Chondrocyte (in vitro differentiated cells): ENCODE results near the gene ZMYND12. TPM values are rescaled to one million over a fixed set of nuclear protein-coding genes. Genes with fewer than 3 reads are reported as not detected.

Experiments
- DNase-seq: peaks from one replicate; pipeline ENCODE4 v3.0.0; 2021; ENCODE audit warnings: mixed read lengths, low spot score
- H3K27ac Mint-ChIP-seq: one replicate; pipeline ENCODE4 v1.8.0; 2021; ENCODE audit warnings: mild to moderate bottlenecking, moderate library complexity, mixed read lengths; ENCODE audit not compliant: unreplicated experiment
- H3K27me3 Mint-ChIP-seq: 2 replicates; pipeline ENCODE4 v1.8.0; 2021; ENCODE audit warnings: low read depth, mixed read lengths
- H3K36me3 Mint-ChIP-seq: 2 replicates; pipeline ENCODE4 v1.8.0; 2021; ENCODE audit warnings: low read depth, mixed read lengths
- H3K4me1 Mint-ChIP-seq: 2 replicates; pipeline ENCODE4 v1.8.0; 2021; ENCODE audit warnings: low read depth, mild to moderate bottlenecking, mixed read lengths
- H3K4me3 Mint-ChIP-seq: one replicate; pipeline ENCODE4 v1.8.0; 2021; ENCODE audit warnings: mild to moderate bottlenecking, moderate library complexity, mixed read lengths; ENCODE audit not compliant: unreplicated experiment
- H3K9me3 Mint-ChIP-seq: 2 replicates; pipeline ENCODE4 v1.8.0; 2021; ENCODE audit warnings: low read depth, mixed read lengths
- total RNA-seq: library from RNA; stranded (reverse); gene quantifications from 3 replicates; pipeline ENCODE4 v1.2.1, GENCODE V29; 2021
- TF ChIP-seq, protein P1 (sequence below): fragments of 200-600 bp; sonication (generic); IDR thresholded peaks from 2 replicates; pipeline ENCODE4 v1.5.0; 2021; ENCODE audit warnings: antibody characterized with exemption, mild to moderate bottlenecking, moderate library complexity

Gene ZMYND12
- total RNA-seq, 1 donor from 2014 or later = 0.30 TPM

DNA sequence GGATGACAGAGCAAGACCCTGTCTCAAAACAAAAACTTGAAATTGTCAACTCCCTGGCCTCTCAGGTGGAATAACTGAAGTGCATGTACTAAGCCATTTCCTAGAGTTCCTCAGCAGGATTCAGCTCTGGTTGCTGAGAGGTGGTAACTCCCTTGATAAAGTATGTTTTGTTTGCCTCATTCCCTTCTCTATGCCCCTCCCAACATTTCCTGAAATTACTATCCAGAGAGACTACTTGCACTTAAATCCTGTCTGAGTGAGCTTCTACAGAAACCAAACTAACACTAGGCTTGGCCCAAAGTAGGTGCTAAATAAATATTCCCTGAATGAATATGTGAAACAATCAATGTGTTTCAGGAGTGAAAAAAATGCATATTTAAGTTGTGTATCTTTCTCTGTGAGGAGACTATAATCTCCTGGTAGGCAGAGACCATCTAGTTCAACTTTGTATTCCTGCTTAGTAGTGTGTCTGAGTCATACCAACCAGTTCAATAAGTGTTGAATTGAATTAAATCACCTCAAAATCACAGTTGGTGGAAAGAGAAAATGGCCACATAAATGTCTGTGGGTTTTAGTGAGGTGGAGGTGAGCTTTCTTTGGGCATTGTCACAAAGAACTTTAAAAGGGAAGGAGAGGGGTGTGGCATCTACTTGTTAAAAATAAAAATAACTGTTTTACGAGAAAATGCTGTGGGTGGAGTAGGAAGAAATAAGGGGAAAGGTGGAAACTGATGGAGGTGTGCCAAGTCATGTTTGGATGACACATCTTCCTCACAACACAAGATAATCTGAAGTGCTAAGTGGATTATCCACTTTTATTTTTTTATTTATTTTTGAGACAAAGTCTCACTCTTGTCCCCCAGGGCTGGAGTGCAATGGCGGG is 62.6 kb downstream of the ZMYND12 start:
- no peak overlapping the region for H3K4me3 Mint-ChIP-seq
- H3K9me3 Mint-ChIP-seq = no peaks in the 10 kb centered on the region
- no peak overlapping the region for H3K27ac Mint-ChIP-seq
- peaks cover 17% of the 10 kb centered on the region for H3K27me3 Mint-ChIP-seq
- TF ChIP-seq, protein P1, sequence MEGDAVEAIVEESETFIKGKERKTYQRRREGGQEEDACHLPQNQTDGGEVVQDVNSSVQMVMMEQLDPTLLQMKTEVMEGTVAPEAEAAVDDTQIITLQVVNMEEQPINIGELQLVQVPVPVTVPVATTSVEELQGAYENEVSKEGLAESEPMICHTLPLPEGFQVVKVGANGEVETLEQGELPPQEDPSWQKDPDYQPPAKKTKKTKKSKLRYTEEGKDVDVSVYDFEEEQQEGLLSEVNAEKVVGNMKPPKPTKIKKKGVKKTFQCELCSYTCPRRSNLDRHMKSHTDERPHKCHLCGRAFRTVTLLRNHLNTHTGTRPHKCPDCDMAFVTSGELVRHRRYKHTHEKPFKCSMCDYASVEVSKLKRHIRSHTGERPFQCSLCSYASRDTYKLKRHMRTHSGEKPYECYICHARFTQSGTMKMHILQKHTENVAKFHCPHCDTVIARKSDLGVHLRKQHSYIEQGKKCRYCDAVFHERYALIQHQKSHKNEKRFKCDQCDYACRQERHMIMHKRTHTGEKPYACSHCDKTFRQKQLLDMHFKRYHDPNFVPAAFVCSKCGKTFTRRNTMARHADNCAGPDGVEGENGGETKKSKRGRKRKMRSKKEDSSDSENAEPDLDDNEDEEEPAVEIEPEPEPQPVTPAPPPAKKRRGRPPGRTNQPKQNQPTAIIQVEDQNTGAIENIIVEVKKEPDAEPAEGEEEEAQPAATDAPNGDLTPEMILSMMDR = no peak
- H3K36me3 Mint-ChIP-seq = no peaks in the 10 kb centered on the region
- no peak for DNase-seq
- H3K4me1 Mint-ChIP-seq = no peaks in the 10 kb centered on the region

- H3K4me1 Mint-ChIP-seq = no peaks in the 10 kb centered on the region
Observed at GRCh38 chr1:42392255-42392654, 63.6 kb downstream of the ZMYND12 start.

DNA sequence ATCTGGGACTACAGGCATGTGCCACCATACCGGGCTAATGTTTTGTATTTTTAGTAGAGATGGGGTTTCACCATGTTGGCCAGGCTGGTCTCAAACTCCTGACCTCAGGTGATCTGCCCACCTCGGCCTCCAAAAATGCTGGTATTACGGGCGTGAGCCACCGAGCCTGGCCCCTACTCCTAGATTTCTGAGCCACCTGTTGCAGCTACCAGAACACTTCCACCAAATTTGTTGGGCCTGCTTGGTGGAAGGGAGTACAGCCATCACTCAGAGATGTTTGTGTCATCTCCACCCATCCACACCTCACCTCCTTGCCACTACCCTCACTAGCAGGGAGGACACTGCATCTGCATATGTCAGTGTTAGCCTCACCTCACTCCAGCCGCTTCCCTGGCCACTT is 69.8 kb downstream of the ZMYND12 start:
- H3K4me3 Mint-ChIP-seq = no peak overlapping the region
- peaks cover 28% of the 10 kb centered on the region for H3K27me3 Mint-ChIP-seq
- no peak overlapping the region for H3K27ac Mint-ChIP-seq
- no peak for DNase-seq
- H3K9me3 Mint-ChIP-seq = no peaks in the 10 kb centered on the region
- H3K4me1 Mint-ChIP-seq = no peaks in the 10 kb centered on the region
- peaks cover 2% of the 10 kb centered on the region for H3K36me3 Mint-ChIP-seq
- TF ChIP-seq, protein P1 = no peak

More at GRCh38 chr1:42392255-42392654, 63.6 kb downstream of the ZMYND12 start:
- Mint-ChIP-seq H3K27ac (no peak overlapping the region), H3K9me3 (no peaks in the 10 kb centered on the region), H3K36me3 (peaks cover 2% of the 10 kb centered on the region), H3K4me3 (no peak overlapping the region), H3K27me3 (peaks cover 22% of the 10 kb centered on the region)
- TF ChIP-seq, protein P1 = no peak
- no peak for DNase-seq

- H3K4me3 Mint-ChIP-seq = no peak overlapping the region
- H3K4me1 Mint-ChIP-seq = no peaks in the 10 kb centered on the region
- no peaks in the 10 kb centered on the region for H3K9me3 Mint-ChIP-seq
- peaks cover 2% of the 10 kb centered on the region for H3K36me3 Mint-ChIP-seq
- TF ChIP-seq, protein P1 = no peak
- peaks cover 28% of the 10 kb centered on the region for H3K27me3 Mint-ChIP-seq
- no peak for DNase-seq
- no peak overlapping the region for H3K27ac Mint-ChIP-seq
Observed at GRCh38 chr1:42385283-42385682, 70.5 kb downstream of the ZMYND12 start.

- TF ChIP-seq, protein P1 = no peak
- H3K27ac Mint-ChIP-seq = no peak overlapping the region
- DNase-seq = no peak
- no peaks in the 10 kb centered on the region for H3K9me3 Mint-ChIP-seq
- H3K4me1 Mint-ChIP-seq = peaks cover 6% of the 10 kb centered on the region
- H3K4me3 Mint-ChIP-seq = peak overlapping the region; percentile 56
- no peaks in the 10 kb centered on the region for H3K36me3 Mint-ChIP-seq
- peaks cover 44% of the 10 kb centered on the region for H3K27me3 Mint-ChIP-seq
Observed at GRCh38 chr1:42381280-42381673, 74.5 kb downstream of the ZMYND12 start.
